H9 (cell line): ENCODE data around the gene PDRG1. TPM values are rescaled to one million over a fixed set of nuclear protein-coding genes. Genes with fewer than 3 reads are reported as not detected.

Experiments
- DNase-seq: peaks from one replicate; pipeline ENCODE4 v3.0.0-alpha.2; 2017
- H2AFZ ChIP-seq: one replicate; pipeline ENCODE4 v1.6.1; 2013; ENCODE audit warnings: mild to moderate bottlenecking, low read length, control low read depth, moderate library complexity
- H2AK5ac ChIP-seq: 2 replicates; pipeline ENCODE4 v1.6.1; 2013; ENCODE audit warnings: low read length, control low read depth, mixed read lengths; ENCODE audit not compliant: insufficient read length
- H2BK120ac ChIP-seq: one replicate; pipeline ENCODE4 v1.6.1; 2013; ENCODE audit warnings: low read depth, mild to moderate bottlenecking, low read length, control low read depth, inconsistent platforms; ENCODE audit not compliant: poor library complexity, severe bottlenecking
- H2BK12ac ChIP-seq: 2 replicates; pipeline ENCODE4 v1.6.1; 2013; ENCODE audit warnings: low read length, control low read depth, mixed read lengths, low read depth; ENCODE audit not compliant: insufficient read length
- H2BK15ac ChIP-seq: 2 replicates; pipeline ENCODE4 v1.6.1; 2013; ENCODE audit warnings: low read depth, low read length, control low read depth
- H2BK20ac ChIP-seq: one replicate; pipeline ENCODE4 v1.6.1; 2013; ENCODE audit warnings: low read depth, mild to moderate bottlenecking, low read length, control low read depth, inconsistent platforms; ENCODE audit not compliant: poor library complexity, severe bottlenecking
- H2BK5ac ChIP-seq: 2 replicates; pipeline ENCODE4 v1.6.1; 2013; ENCODE audit warnings: low read length, control low read depth, mixed read lengths; ENCODE audit not compliant: insufficient read length
- H3K14ac ChIP-seq: 2 replicates; pipeline ENCODE4 v1.6.1; 2013; ENCODE audit warnings: low read length, control low read depth; ENCODE audit not compliant: insufficient read depth
- H3K18ac ChIP-seq: 2 replicates; pipeline ENCODE4 v1.6.1; 2013; ENCODE audit warnings: low read depth, mild to moderate bottlenecking, mixed read lengths, low read length, control low read depth; ENCODE audit not compliant: insufficient read length
- H3K23ac ChIP-seq: 2 replicates; pipeline ENCODE4 v1.6.1; 2013; ENCODE audit warnings: low read length, control low read depth, mixed read lengths, low read depth; ENCODE audit not compliant: insufficient read length
- H3K23me2 ChIP-seq: 2 replicates; pipeline ENCODE4 v1.6.1; 2013; ENCODE audit warnings: low read depth, mild to moderate bottlenecking, mixed read lengths, low read length, control low read depth; ENCODE audit not compliant: insufficient read length, poor library complexity, severe bottlenecking
- H3K27ac ChIP-seq: 2 replicates; pipeline ENCODE4 v1.5.1; 2013; ENCODE audit warnings: low read length, control low read depth, mixed read lengths, low read depth; ENCODE audit not compliant: insufficient read length
- H3K27me3 ChIP-seq: 2 replicates; pipeline ENCODE4 v1.6.1; 2013; ENCODE audit warnings: low read length, control low read depth, inconsistent platforms; ENCODE audit not compliant: insufficient read depth
- H3K4ac ChIP-seq: 2 replicates; pipeline ENCODE4 v1.6.1; 2013; ENCODE audit warnings: low read depth, mild to moderate bottlenecking, control low read depth, inconsistent platforms, low read length, moderate library complexity
- H3K4me1 ChIP-seq: 2 replicates; pipeline ENCODE4 v1.6.1; 2013; ENCODE audit warnings: low read length, control low read depth, inconsistent platforms; ENCODE audit not compliant: insufficient read depth
- H3K4me2 ChIP-seq: 2 replicates; pipeline ENCODE4 v1.6.1; 2013; ENCODE audit warnings: low read length, control low read depth, mixed read lengths; ENCODE audit not compliant: insufficient read length, insufficient read depth
- H3K56ac ChIP-seq: 2 replicates; pipeline ENCODE4 v1.6.1; 2013; ENCODE audit warnings: low read depth, mild to moderate bottlenecking, mixed read lengths, low read length, control low read depth; ENCODE audit not compliant: insufficient read length
- H3K79me1 ChIP-seq: 2 replicates; pipeline ENCODE4 v1.6.1; 2013; ENCODE audit warnings: low read depth, mild to moderate bottlenecking, moderate library complexity, low read length, control low read depth, inconsistent platforms; ENCODE audit not compliant: insufficient read depth, poor library complexity, severe bottlenecking
- H3K79me2 ChIP-seq: 2 replicates; pipeline ENCODE4 v1.6.1; 2013; ENCODE audit warnings: low read length, control low read depth, inconsistent platforms; ENCODE audit not compliant: insufficient read depth
- H3K9ac ChIP-seq: 2 replicates; pipeline ENCODE4 v1.6.1; 2013; ENCODE audit warnings: low read length, control low read depth, mixed read lengths; ENCODE audit not compliant: insufficient read length; ENCODE audit errors: extremely low read depth
- H3K9me3 ChIP-seq: one replicate; pipeline ENCODE4 v1.6.1; 2013; ENCODE audit warnings: low read depth, low read length, inconsistent platforms; ENCODE audit not compliant: control insufficient read depth
- H3T11ph ChIP-seq: one replicate; pipeline ENCODE4 v1.6.1; 2013; ENCODE audit warnings: mild to moderate bottlenecking, low read length, control low read depth, inconsistent platforms
- H4K20me1 ChIP-seq: one replicate; pipeline ENCODE4 v1.6.1; 2013; ENCODE audit not compliant: control insufficient read depth, insufficient read length, insufficient read depth
- H4K5ac ChIP-seq: 2 replicates; pipeline ENCODE4 v1.6.1; 2013; ENCODE audit warnings: low read depth, mild to moderate bottlenecking, mixed read lengths, low read length, control low read depth; ENCODE audit not compliant: insufficient read length
- H4K8ac ChIP-seq: replicated peaks from 2 replicates; pipeline ENCODE4 v1.6.1; 2013; ENCODE audit warnings: low read length, control low read depth, mixed read lengths, low read depth; ENCODE audit not compliant: insufficient read length
- H4K91ac ChIP-seq: 2 replicates; pipeline ENCODE4 v1.6.1; 2013; ENCODE audit warnings: low read depth, mild to moderate bottlenecking, moderate library complexity, mixed read lengths, low read length, control low read depth; ENCODE audit not compliant: insufficient read length
- H3K27ac Mint-ChIP-seq, 3 experiments: 2 replicates in 2 of 3; 3 replicates in 1 of 3; pipeline ENCODE4 v1.8.0; 2020 to 2021; ENCODE audit warnings: mixed read lengths in 3 of 3, mild to moderate bottlenecking in 1 of 3, moderate library complexity in 1 of 3
- H3K27me3 Mint-ChIP-seq: 2 replicates; pipeline ENCODE4 v1.8.0; 2021; ENCODE audit warnings: low read depth, mild to moderate bottlenecking, moderate library complexity, mixed read lengths
- H3K36me3 Mint-ChIP-seq, 3 experiments: 2 replicates in 2 of 3; 3 replicates in 1 of 3; pipeline ENCODE4 v1.8.0; 2020 to 2021; ENCODE audit warnings: low read depth in 3 of 3, mixed read lengths in 3 of 3; ENCODE audit not compliant: insufficient read depth in 1 of 3
- H3K4me1 Mint-ChIP-seq, 2 experiments: 2 replicates each; pipeline ENCODE4 v1.8.0; 2020; ENCODE audit warnings: mixed read lengths in 2 of 2
- H3K4me3 Mint-ChIP-seq, 2 experiments: 2 replicates in 1 of 2; 3 replicates in 1 of 2; pipeline ENCODE4 v1.8.0; 2020 to 2021; ENCODE audit warnings: mild to moderate bottlenecking in 2 of 2, mixed read lengths in 2 of 2, moderate library complexity in 1 of 2
- H3K9me3 Mint-ChIP-seq, 2 experiments: 2 replicates in 1 of 2; 3 replicates in 1 of 2; pipeline ENCODE4 v1.8.0; 2020; ENCODE audit warnings: mild to moderate bottlenecking in 2 of 2, mixed read lengths in 2 of 2, moderate library complexity in 1 of 2
- WGBS: extraction: QIAGEN DNeasy Blood & Tissue Kit; methylation state at CpG from one replicate; pipeline ENCODE4 v1.1.7; 2013; ENCODE audit warnings: missing lambda C conversion rate, low lambda C conversion rate, mixed read lengths; ENCODE audit not compliant: insufficient read length; ENCODE audit errors: extremely low coverage; 5-methylcytosine and 5-hydroxymethylcytosine counted together
- total RNA-seq: library from RNA; stranded (reverse); gene quantifications from 2 replicates; pipeline ENCODE4 v1.2.1, GENCODE V29; 2021
- TF ChIP-seq, protein P1 (sequence below): fragments of 200-600 bp; sonication (generic); conservative IDR thresholded peaks from 3 replicates; pipeline ENCODE4 v1.8.0; 2021; ENCODE audit warnings: antibody characterized with exemption, mild to moderate bottlenecking

Gene PDRG1
- total RNA-seq, 1 experiment from 2014 or later = 32.2 TPM

DNA sequence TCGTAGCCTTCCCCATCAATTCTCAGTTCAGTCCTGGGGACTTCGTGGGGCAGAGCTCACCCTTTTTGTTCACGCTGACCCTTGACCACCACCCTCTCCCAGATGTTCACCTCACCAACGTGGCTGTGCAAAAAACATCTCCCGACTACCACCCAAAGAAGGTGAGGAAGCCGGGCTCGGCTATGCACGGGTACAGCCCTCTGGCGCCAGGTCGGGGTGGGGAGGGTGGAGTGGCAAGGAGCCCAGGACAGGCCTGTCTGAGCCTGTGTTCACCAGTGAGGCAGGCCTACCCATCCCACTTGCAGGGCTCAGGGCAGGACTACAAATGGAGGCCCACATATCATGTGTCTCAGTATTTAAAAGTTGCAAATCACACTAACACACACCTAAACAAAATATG, 18.1 kb downstream of the PDRG1 start:
- Mint-ChIP-seq H3K36me3 (no peaks in the 10 kb centered on the region), H3K4me1 (peaks cover 15 to 17% of the 10 kb centered on the region in 2 experiments), H3K27ac (no peak overlapping the region), H3K9me3 (no peaks in the 10 kb centered on the region), H3K27me3 (peaks cover 9% of the 10 kb centered on the region), H3K4me3 (no peak overlapping the region)
- peaks cover 3% of the 10 kb centered on the region for H4K20me1 ChIP-seq
- H2BK5ac ChIP-seq = no peak overlapping the region
- no peak for DNase-seq
- no peak overlapping the region for H4K5ac ChIP-seq
- 0 out of 2 replicates have a peak, but pooled peaks cover 2% of the 10 kb centered on the region for H3K27me3 ChIP-seq
- H3K9ac ChIP-seq = no peak overlapping the region
- H2BK20ac ChIP-seq = no peak overlapping the region
- H2AK5ac ChIP-seq = no peak overlapping the region
- no peak overlapping the region for H3K18ac ChIP-seq
- no peak overlapping the region for H2BK120ac ChIP-seq
- no peak overlapping the region for H3T11ph ChIP-seq
- H2BK15ac ChIP-seq = no peak overlapping the region
- no peak overlapping the region for H4K8ac ChIP-seq
- H3K4me2 ChIP-seq = no peak overlapping the region
- H3K14ac ChIP-seq = no peak overlapping the region
- H3K4ac ChIP-seq = no peak overlapping the region
- H4K91ac ChIP-seq = no peak overlapping the region
- H3K79me2 ChIP-seq = no peaks in the 10 kb centered on the region
- H3K9me3 ChIP-seq = no peaks in the 10 kb centered on the region
- no peak overlapping the region for H3K56ac ChIP-seq
- H3K27ac ChIP-seq = no peak overlapping the region
- H2AFZ ChIP-seq = no peak overlapping the region
- H3K23ac ChIP-seq = no peak overlapping the region
- TF ChIP-seq, protein P1, sequence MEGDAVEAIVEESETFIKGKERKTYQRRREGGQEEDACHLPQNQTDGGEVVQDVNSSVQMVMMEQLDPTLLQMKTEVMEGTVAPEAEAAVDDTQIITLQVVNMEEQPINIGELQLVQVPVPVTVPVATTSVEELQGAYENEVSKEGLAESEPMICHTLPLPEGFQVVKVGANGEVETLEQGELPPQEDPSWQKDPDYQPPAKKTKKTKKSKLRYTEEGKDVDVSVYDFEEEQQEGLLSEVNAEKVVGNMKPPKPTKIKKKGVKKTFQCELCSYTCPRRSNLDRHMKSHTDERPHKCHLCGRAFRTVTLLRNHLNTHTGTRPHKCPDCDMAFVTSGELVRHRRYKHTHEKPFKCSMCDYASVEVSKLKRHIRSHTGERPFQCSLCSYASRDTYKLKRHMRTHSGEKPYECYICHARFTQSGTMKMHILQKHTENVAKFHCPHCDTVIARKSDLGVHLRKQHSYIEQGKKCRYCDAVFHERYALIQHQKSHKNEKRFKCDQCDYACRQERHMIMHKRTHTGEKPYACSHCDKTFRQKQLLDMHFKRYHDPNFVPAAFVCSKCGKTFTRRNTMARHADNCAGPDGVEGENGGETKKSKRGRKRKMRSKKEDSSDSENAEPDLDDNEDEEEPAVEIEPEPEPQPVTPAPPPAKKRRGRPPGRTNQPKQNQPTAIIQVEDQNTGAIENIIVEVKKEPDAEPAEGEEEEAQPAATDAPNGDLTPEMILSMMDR = no peak
- no peaks in the 10 kb centered on the region for H3K23me2 ChIP-seq
- H3K79me1 ChIP-seq = no peaks in the 10 kb centered on the region
- no peaks in the 10 kb centered on the region for H3K4me1 ChIP-seq
- no CpG with 5 or more reads among the region's 10 CpGs for WGBS
- H2BK12ac ChIP-seq = no peak overlapping the region
